DOHH2 (cell line): ENCODE results near the gene TAS1R2.

ENCODE experiments used
- H3F3A ChIP-seq: fragments of 200-600 bp; sonication (generic), shearing (Covaris generic); 2 replicates; pipeline ENCODE4 v1.6.0; 2016; ENCODE audit warnings: antibody characterized with exemption, mild to moderate bottlenecking; ENCODE audit not compliant: control insufficient read depth, insufficient read depth
- H3K27ac ChIP-seq: fragments of 200-600 bp; sonication (generic); 2 replicates; pipeline ENCODE4 v1.5.1; 2014; ENCODE audit warnings: low read depth, mild to moderate bottlenecking, low read length, moderate library complexity
- H3K27me3 ChIP-seq: fragments of 200-600 bp; sonication (generic); 2 replicates; pipeline ENCODE4 v1.6.1; 2014; ENCODE audit warnings: mild to moderate bottlenecking, low read length, mixed read lengths; ENCODE audit not compliant: control insufficient read depth
- H3K36me3 ChIP-seq: fragments of 200-600 bp; sonication (generic); 2 replicates; pipeline ENCODE4 v1.6.1; 2014; ENCODE audit warnings: mild to moderate bottlenecking, low read length, moderate library complexity, mixed read lengths; ENCODE audit not compliant: control insufficient read depth
- H3K4me1 ChIP-seq: fragments of 200-600 bp; sonication (generic); 2 replicates; pipeline ENCODE4 v1.6.1; 2014; ENCODE audit warnings: mild to moderate bottlenecking, low read length, mixed read lengths; ENCODE audit not compliant: control insufficient read depth
- H3K4me2 ChIP-seq: fragments of 200-600 bp; sonication (generic); 2 replicates; pipeline ENCODE4 v1.6.0; 2014; ENCODE audit warnings: mild to moderate bottlenecking, low read length, moderate library complexity
- H3K4me3 ChIP-seq: fragments of 200-600 bp; sonication (generic); 2 replicates; pipeline ENCODE4 v1.5.1; 2014; ENCODE audit warnings: mild to moderate bottlenecking, low read length, mixed read lengths
- H3K79me2 ChIP-seq: fragments of 200-600 bp; sonication (generic); 2 replicates; pipeline ENCODE4 v1.6.1; 2014; ENCODE audit warnings: mild to moderate bottlenecking, low read length, mixed read lengths; ENCODE audit not compliant: control insufficient read depth
- H3K9me2 ChIP-seq: fragments of 200-600 bp; sonication (generic); replicated peaks from 2 replicates; pipeline ENCODE4 v1.6.1; 2014; ENCODE audit warnings: mild to moderate bottlenecking, low read length, mixed read lengths; ENCODE audit not compliant: control insufficient read depth
- H3K9me3 ChIP-seq: fragments of 200-600 bp; sonication (generic); 2 replicates; pipeline ENCODE4 v1.6.1; 2014; ENCODE audit warnings: antibody characterized with exemption, low read length, mixed read lengths; ENCODE audit not compliant: control insufficient read depth, insufficient read depth
- H4K20me1 ChIP-seq: fragments of 200-600 bp; sonication (generic); 2 replicates; pipeline ENCODE4 v1.6.0; 2014; ENCODE audit warnings: low read depth, mild to moderate bottlenecking, antibody characterized with exemption, low read length, moderate library complexity; ENCODE audit not compliant: control insufficient read depth, insufficient read depth
- EZH2phosphoT487 ChIP-seq: fragments of 200-600 bp; sonication (generic); IDR thresholded peaks from 2 replicates; pipeline ENCODE4 v1.6.1; 2017; ENCODE audit warnings: borderline replicate concordance, mild to moderate bottlenecking, antibody characterized with exemption, low read length, moderate library complexity, mixed read lengths
- TF ChIP-seq, protein P1 (sequence below): fragments of 200-600 bp; sonication (generic); IDR thresholded peaks from one replicate; pipeline ENCODE4 v1.5.1; 2014; ENCODE audit warnings: antibody characterized with exemption, mild to moderate bottlenecking, low read depth, low read length; ENCODE audit not compliant: poor library complexity, severe bottlenecking

The TAS1R2 gene

DNA sequence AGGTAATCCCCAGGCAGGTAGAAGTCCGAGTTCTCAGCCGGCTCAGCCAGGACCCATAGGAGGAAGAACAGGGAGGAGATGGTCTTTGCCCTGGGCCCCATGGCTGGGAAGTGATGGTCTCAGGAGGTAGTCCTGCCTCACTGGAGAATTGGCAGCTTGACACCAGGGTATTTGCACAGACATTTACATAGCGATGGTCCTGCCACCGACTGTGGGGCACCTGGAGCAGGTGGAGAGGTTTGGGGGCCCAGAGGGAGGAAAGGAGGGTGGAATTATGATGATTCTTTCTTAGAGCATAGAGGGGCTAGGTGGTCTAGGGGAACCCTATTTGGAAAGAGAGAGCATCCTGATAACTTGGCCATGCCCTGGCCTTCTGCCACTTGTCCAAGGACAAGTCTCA is at the start of gene TAS1R2:
Gene TAS1R2, minus strand, starts transcription at position 101 of the 400 bp plus-strand sequence. Its CDS starts 0 bp downstream, at position 101.
- H3K79me2 ChIP-seq, result no peaks in the 10 kb centered on the region
- TF ChIP-seq, protein P1, sequence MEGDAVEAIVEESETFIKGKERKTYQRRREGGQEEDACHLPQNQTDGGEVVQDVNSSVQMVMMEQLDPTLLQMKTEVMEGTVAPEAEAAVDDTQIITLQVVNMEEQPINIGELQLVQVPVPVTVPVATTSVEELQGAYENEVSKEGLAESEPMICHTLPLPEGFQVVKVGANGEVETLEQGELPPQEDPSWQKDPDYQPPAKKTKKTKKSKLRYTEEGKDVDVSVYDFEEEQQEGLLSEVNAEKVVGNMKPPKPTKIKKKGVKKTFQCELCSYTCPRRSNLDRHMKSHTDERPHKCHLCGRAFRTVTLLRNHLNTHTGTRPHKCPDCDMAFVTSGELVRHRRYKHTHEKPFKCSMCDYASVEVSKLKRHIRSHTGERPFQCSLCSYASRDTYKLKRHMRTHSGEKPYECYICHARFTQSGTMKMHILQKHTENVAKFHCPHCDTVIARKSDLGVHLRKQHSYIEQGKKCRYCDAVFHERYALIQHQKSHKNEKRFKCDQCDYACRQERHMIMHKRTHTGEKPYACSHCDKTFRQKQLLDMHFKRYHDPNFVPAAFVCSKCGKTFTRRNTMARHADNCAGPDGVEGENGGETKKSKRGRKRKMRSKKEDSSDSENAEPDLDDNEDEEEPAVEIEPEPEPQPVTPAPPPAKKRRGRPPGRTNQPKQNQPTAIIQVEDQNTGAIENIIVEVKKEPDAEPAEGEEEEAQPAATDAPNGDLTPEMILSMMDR, result no peak
- no peak for TF ChIP-seq EZH2phosphoT487

DNA sequence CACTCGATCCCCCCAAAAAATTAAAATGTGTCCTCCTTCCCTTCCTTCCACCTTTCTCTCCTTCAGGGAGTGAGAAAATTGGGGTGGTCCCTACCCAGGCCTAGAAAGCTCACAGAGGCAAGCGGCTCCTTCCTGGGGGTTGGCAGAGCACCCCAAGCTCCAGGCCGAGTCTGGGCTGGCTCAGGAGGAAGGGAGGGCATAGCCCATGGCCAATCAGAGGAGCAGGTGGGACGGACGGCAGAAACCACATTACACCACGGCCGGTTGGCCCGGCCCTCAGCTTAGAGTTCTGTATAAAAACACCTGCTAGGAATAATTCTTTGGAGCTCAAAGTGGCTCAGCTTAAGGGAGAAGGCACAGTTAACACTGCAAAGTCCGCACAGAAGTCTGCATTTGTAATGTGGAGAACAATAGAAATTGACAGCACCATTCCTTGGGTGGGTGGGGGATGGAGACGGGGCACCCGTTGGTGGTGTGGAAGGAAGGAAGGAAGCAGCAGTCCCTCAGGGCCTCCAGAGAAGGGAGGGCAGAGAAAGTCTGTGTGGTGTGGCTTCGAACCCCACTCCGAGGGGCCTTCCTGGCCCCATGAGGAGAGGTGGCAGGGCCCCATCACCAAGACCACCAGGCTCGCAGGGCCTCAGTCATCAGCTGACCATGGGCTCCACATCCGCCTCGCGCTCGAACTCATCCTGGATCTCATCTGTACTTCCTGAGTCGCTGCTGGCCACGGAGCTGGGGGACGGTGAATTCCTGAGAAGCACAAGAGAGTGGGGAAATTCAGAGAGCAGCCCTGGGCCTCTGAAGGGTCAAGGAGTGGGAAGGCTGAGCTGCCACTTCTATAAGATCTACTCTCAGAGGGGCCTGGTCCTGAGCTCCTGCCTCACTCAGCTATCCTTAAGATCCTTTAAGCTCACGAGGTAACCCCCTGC is 48.7 kb upstream of the TAS1R2 start:
- Histone ChIP-seq H3K4me2 (peak overlapping the region; percentile 31), H3K9me3 (no peaks in the 10 kb centered on the region)
- TF ChIP-seq EZH2phosphoT487, result no peak
- TF ChIP-seq, protein P1, result no peak

More for the DNA sequence above, at the start of gene TAS1R2:
- Histone ChIP-seq H3F3A (no peaks in the 10 kb centered on the region), H3K9me3 (no peaks in the 10 kb centered on the region), H3K4me2 (no peak within 1 kb of the TSS), H4K20me1 (no peaks in the 10 kb centered on the region), H3K36me3 (no peaks in the 10 kb centered on the region), H3K4me3 (no peak within 1 kb of the TSS), H3K27me3 (no peaks in the 10 kb centered on the region), H3K9me2 (no peaks in the 10 kb centered on the region), H3K4me1 (no peaks in the 10 kb centered on the region), H3K27ac (no peak within 1 kb of the TSS)

DNA sequence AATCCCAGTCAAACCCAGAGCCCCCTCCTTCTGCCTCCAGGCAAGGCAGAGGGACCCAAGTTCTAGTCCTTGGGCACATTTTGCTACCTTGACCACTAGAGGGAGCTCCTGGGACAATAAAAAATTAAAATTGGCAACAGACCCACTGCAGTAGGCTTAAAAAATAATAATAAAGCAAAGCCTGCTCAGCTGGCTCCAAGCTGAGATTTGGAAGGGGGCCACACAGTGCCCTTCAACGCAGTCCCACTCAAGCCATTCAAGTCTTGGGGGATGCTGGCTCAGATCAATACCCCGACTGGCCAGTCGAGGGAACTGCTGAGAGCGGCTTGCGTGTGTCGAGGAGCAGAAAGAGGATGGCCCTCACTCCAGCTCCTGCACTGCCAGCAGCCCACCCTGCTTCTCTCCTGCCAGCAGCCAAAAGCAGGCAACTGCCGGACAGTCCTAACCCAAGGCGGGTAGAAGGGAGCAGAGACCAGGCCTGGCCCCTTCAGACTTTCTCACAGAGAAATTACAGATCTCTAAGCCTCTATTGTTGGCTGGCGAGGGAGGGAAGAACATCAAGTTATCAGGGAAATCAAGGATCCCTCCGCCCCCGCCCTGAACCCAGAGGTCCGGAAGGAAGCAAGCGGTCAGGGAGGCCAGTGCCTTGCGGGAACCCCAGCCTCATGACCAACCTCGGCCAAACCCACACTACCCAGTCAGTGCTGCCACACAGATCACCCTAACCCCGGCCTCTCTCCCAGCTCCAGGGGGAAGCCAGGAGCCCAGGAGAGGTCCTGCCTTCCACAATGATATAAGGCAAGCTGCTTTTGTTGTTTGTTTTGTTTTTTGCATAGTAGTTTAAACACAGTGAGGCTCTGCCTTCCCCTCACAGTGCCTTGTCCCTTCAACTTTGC is 47.8 kb upstream of the TAS1R2 start:
- no peak overlapping the region for H3K4me3 ChIP-seq
- H3K9me3 ChIP-seq, result no peaks in the 10 kb centered on the region
- no peak overlapping the region for H3K27ac ChIP-seq
- peaks cover 20% of the 10 kb centered on the region for H3K4me1 ChIP-seq
- H3K9me2 ChIP-seq, result no peaks in the 10 kb centered on the region
- no peaks in the 10 kb centered on the region for H3F3A ChIP-seq
- H4K20me1 ChIP-seq, result no peaks in the 10 kb centered on the region
- TF ChIP-seq, protein P1, result peak; percentile 94
- TF ChIP-seq EZH2phosphoT487, result no peak
- peaks cover 11% of the 10 kb centered on the region for H3K27me3 ChIP-seq
- H3K36me3 ChIP-seq, result no peaks in the 10 kb centered on the region
- H3K79me2 ChIP-seq, result no peaks in the 10 kb centered on the region
- peak overlapping the region; percentile 31; the same call in 1 of the 2 replicates for H3K4me2 ChIP-seq

More for the DNA sequence above, 48.7 kb upstream of the TAS1R2 start:
- Histone ChIP-seq H3K27ac (no peak overlapping the region), H3K4me1 (peaks cover 15% of the 10 kb centered on the region), H4K20me1 (no peaks in the 10 kb centered on the region), H3K9me2 (no peaks in the 10 kb centered on the region), H3F3A (no peaks in the 10 kb centered on the region), H3K79me2 (no peaks in the 10 kb centered on the region), H3K36me3 (no peaks in the 10 kb centered on the region), H3K27me3 (peaks cover 6% of the 10 kb centered on the region), H3K4me3 (peak overlapping the region; percentile 28; the same call in 1 of the 2 replicates)
